Activated CD8-positive, alpha-beta T cell treated with anti-CD3 and anti-CD28 coated beads for 36 hours (primary cell): Measurements from ENCODE around the gene TAS1R2. TPM values are rescaled to one million over a fixed set of nuclear protein-coding genes. Genes with fewer than 3 reads are reported as not detected.

Experiments used
- ATAC-seq: fragments of 200-7000 bp; cut with Tn5 transposase; one replicate; pipeline ENCODE4 v1.10.0; 2021; ENCODE audit warnings: mild to moderate bottlenecking, moderate library complexity
- CTCF ChIA-PET: fragments of 350-600 bp; sonication (Branson Sonifier 250); formaldehyde crosslinking; loops from one replicate; lab custom pipeline; 2021; ENCODE audit warnings: antibody characterized with exemption; lab: Charles Lee
- POLR2A ChIA-PET: fragments of 350-600 bp; sonication (Branson Sonifier 250); formaldehyde crosslinking; loops from one replicate; lab custom pipeline; 2021; ENCODE audit warnings: antibody characterized with exemption; lab: Charles Lee
- DNase-seq: peaks from one replicate; pipeline ENCODE4 v3.0.0-alpha.2; 2020
- H3K27ac Mint-ChIP-seq: one replicate; pipeline ENCODE4 v1.8.0; 2021; ENCODE audit warnings: mild to moderate bottlenecking, mixed read lengths
- H3K27me3 Mint-ChIP-seq: one replicate; pipeline ENCODE4 v1.8.0; 2021; ENCODE audit warnings: mixed read lengths
- H3K36me3 Mint-ChIP-seq: one replicate; pipeline ENCODE4 v1.8.0; 2021; ENCODE audit warnings: low read depth, mixed read lengths
- H3K4me1 Mint-ChIP-seq: one replicate; pipeline ENCODE4 v1.8.0; 2021; ENCODE audit warnings: low read depth, mixed read lengths
- H3K4me3 Mint-ChIP-seq: one replicate; pipeline ENCODE4 v1.8.0; 2021; ENCODE audit warnings: mild to moderate bottlenecking, moderate library complexity, mixed read lengths
- H3K9me3 Mint-ChIP-seq: one replicate; pipeline ENCODE4 v1.8.0; 2021; ENCODE audit warnings: mixed read lengths
- CTCF ChIP-seq: fragments of 200-600 bp; IDR thresholded peaks from one replicate; pipeline ENCODE4 v1.8.0; 2022; ENCODE audit warnings: antibody characterized with exemption, mild to moderate bottlenecking
- intact Hi-C: fragments of 100-400 bp; cut with micrococcal nuclease; formaldehyde crosslinking; loops from one replicate; pipeline ENCODE4 v1.10.0; 2022
- microRNA-seq: library from miRNA; unstranded; fragments of <30 nt; microRNA quantifications from one replicate; pipeline ENCODE4 v1.2.0, GENCODE V29; 2022; ENCODE audit warnings: borderline microRNAs expressed, borderline replicate concordance
- total RNA-seq, 2 experiments: library from RNA; stranded (reverse); gene quantifications; one replicate each; pipeline ENCODE4 v1.2.3, GENCODE V29; 2021

Gene TAS1R2
- total RNA-seq, 2 experiments from 2014 or later = not detected

DNA sequence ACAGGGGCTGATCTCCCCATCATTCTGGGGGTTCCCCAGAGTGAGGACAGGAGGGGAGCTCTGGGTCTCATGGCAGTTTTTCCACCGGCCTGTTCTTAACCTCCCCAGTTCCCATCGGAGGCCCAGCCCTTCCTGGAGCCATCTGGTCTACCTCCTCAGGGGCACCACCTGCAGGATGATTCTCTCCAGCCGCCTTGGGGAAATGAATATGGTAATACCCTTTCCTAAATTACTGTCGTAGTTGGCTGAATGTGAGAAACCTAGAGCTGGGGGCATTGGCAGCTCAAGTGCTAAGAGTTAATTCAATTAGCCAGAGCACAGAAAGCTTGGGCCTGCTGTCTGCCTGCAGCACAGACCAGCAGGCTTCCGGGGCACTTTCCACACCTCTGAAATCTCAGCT is 64.9 kb downstream of the TAS1R2 start:
- ChIA-PET POLR2A (no interaction called here), CTCF (interaction anchor here (1.2 kb wide), 1 partner anchor 27 kb away, joined by 3 read pairs; no protein-coding TSS in a partner anchor)
- Mint-ChIP-seq H3K36me3 (no peaks in the 10 kb centered on the region), H3K27ac (no peak overlapping the region), H3K4me1 (no peaks in the 10 kb centered on the region), H3K27me3 (peaks cover 35% of the 10 kb centered on the region), H3K4me3 (no peak overlapping the region), H3K9me3 (no peaks in the 10 kb centered on the region)
- no peak for TF ChIP-seq CTCF
- DNase-seq (no peak), ATAC-seq (no peak)
- intact Hi-C loops = no loop called here

DNA sequence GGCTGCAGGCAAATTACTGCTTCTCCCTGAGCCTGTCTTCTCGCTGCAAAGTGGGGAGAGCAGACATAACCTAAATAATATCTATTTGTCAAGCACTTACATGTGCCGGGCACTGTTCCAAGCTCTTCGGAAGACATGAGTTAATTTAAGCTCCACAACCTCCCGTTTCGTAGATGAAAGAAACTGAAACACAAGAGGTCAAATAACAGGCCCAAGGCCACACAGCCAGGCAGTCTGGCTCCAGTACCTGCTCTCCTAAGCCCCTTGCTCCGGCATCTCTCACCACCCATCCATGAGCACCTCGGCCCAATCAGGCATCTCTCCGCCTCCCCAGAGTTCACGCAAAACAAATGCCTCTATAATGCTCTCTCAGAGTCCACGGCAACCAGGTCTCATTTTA is 65.4 kb downstream of the TAS1R2 start:
- CTCF ChIA-PET = interaction anchor here (1.2 kb wide), 1 partner anchor 27 kb away, joined by 3 read pairs; no protein-coding TSS in a partner anchor
- TF ChIP-seq CTCF = no peak
- POLR2A ChIA-PET = no interaction called here
- intact Hi-C loops = no loop called here
- ATAC-seq (no peak), DNase-seq (no peak)
- no peak overlapping the region for H3K4me3 Mint-ChIP-seq
- H3K9me3 Mint-ChIP-seq = no peaks in the 10 kb centered on the region
- no peaks in the 10 kb centered on the region for H3K4me1 Mint-ChIP-seq
- peaks cover 37% of the 10 kb centered on the region for H3K27me3 Mint-ChIP-seq
- H3K36me3 Mint-ChIP-seq = no peaks in the 10 kb centered on the region
- H3K27ac Mint-ChIP-seq = no peak overlapping the region

DNA sequence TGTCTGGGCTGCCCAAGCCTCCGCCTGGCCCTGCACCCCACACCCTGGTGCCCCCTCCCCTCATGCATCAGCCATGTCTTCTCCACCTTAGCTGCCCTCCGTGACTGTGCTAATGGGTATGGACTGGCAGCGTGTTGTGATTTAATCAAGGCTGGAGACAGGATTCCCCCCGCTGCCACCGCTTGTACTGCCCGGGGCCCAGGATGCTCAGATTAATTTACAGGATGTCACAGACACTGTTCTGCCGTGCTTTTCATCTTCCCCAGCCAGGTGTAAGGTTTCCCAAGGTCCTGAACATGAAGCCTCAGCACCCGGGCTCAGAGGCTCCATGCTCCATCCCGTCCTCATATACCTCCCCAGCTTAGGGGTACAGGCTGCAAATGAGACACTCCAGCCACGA is 66.3 kb downstream of the TAS1R2 start:
- intact Hi-C loops = no loop called here
- Mint-ChIP-seq H3K9me3 (no peaks in the 10 kb centered on the region), H3K27me3 (peaks cover 37% of the 10 kb centered on the region), H3K4me3 (no peak overlapping the region), H3K27ac (no peak overlapping the region), H3K36me3 (no peaks in the 10 kb centered on the region), H3K4me1 (no peaks in the 10 kb centered on the region)
- TF ChIP-seq CTCF = no peak
- ChIA-PET CTCF (no interaction called here), POLR2A (no interaction called here)
- no peak for ATAC-seq
- no peak for DNase-seq

DNA sequence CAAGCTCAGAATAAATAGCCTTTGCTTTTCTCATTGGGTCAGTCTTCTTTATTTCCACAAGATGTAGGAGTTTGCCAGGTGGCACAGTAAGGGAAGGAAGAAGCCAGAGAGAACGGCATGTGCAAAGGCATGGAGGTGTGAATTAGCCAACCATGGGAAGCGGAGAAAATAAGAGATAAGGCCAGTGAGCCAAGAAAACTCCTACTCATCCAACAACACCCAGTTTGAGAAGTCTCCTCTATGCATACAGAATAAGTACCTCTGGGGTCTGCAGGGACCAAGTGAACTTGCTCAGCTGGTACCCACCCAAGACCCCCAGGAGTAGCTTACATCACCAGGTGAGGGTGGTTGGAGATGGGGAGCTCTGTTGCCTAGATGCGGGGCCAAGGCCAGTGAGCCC is 66.7 kb downstream of the TAS1R2 start:
- no peak for TF ChIP-seq CTCF
- Mint-ChIP-seq H3K9me3 (no peaks in the 10 kb centered on the region), H3K4me1 (no peaks in the 10 kb centered on the region), H3K27ac (no peak overlapping the region), H3K36me3 (no peaks in the 10 kb centered on the region), H3K27me3 (peaks cover 37% of the 10 kb centered on the region), H3K4me3 (no peak overlapping the region)
- intact Hi-C loops = no loop called here
- CTCF ChIA-PET = no interaction called here
- DNase-seq (no peak), ATAC-seq (no peak)
- POLR2A ChIA-PET = no interaction called here

Small RNAs within 50 kb of the gene (microRNA-seq; reads per million reads assigned to microRNA genes)
- not detected for gene MIR1290
- gene MIR4695 = not detected

Other genes starting within 250 kb of the TAS1R2 start
- not detected for gene PAX7, start 228.8 kb downstream of the TAS1R2 start, total RNA-seq
- 1 to 10 TPM; 3.9 to 4.3 TPM for gene ALDH4A1, start 42.9 kb upstream of the TAS1R2 start, total RNA-seq
- 10 to 100 TPM; 23.7 to 26.4 TPM for gene IFFO2, start 97.0 kb upstream of the TAS1R2 start, total RNA-seq